NCI-H2081 (cell line): Measurements from ENCODE around the gene WWOX.

Experiments used
- DNase-seq, 2 experiments: peaks; one replicate each; lab custom pipeline; 2025; lab: John Stamatoyannopoulos, UW

Gene WWOX

DNA sequence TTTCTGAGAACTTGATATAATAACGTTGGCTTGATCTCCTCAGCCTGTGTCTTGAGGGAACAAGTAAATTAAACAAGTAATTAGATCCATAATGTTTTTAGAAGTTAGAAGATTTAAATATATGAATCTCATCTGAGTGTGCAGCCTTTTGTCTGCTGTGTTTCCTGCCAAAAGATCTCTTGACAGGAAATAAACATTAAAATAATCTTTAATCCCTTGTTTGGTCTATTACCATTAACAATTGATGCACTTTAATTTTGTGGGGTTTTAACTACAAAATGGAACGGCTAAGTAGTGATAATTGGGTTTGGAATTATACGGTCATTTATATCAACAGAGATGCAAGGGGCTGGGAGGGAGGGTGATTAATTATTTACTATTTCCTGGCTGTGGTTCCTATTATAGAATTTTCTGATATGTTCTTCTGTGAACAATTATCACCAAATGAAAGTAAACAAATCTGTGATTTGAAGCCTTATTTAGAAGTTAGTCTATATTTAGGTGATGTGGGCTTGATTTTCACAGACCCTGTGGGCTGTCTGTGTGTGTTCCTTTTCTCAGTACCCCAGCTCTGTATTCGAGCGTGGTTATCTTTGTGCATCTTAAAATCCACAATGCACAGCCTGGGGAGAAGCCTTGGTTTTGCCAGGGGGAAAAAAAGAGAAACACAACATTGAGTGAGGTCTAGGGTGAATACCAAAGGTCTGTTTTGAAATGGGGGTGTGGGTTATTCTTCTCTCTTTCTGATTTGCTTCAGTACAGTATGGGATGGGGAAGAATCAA lies 556.1 kb downstream of the WWOX start:
- no peak for DNase-seq

DNA sequence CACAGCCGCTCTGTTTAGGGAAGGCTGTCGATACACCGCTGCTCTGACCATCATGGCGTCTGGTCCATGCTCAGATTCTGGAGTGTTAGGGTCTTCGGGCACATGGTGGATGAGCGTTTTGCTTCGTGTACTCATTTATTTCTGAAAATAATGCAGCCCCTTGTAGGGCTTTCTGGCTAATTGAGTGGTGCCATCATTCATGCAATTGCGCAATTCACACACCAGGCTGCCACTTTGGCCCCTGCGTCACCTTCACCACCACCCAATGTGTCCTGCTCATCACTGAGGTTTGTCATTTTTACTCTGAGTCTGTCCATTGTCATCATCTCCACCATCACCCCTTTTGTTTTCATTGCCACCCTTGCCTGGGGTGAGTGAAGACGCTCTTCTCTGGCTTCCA lies 557.4 kb downstream of the WWOX start:
- no peak for DNase-seq

DNA sequence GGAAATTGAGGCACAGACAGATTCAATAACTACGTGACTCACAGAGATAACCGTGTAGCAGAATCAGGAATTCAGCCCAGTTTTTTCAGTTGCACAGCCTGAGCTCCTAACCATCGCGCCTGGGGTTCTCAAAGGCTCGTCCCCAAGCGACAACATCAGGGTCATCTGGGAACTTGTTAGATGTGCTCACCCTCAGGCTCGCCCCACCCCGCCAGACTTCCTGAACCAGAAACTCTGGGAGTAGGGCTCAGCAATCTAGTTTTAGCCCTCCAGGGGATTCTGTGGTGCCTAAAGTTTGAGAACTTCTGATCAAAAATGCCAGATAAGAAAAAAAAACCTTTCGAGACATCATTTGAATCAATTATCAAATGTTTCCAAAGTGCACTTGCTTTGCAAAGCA lies 559.8 kb downstream of the WWOX start:
- DNase-seq = no peak

DNA sequence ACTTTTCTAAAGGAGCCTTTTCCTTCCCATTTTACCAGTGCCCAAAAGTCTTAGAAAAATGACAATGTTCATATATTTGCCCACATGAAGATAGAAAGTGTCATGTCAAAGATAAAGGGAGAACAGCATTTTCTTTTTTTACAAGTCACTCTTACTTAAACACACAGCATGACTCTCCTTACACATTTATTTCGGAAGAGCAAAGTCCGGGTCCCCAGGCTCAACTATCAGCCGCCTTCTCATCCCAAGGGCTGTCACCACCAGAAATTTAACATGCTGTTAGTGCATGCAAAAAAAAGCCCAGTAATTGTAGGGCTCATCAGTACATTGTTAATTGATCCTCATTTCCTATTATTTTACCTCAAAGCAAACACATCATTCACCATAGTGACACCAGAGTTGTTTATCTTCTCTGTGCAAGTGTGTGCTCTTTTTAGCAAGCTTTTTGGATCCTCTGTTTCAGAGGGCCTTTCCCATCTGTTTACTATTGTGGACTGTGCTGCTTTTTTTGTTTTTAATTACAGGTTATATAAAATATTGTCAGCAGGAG lies 560.3 kb downstream of the WWOX start:
- DNase-seq = peak; percentile 75 to 95

DNA sequence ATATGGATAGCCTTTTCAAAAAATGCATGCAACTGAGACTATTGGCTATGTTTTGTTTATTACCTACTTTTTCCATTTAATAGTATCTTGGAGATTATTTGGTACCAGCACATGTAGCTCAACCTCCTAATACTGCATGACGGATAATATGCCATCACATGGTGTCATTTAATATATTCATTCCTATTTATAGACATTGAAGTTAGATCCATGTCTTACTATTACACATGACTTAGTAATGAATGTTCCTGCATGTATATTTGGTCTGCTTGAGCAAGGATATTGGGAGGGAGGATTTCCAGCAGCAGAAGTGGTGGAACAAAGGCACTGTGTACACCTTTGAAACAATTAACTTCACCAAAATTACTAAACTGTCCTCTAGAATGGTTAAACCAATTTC lies 561.3 kb downstream of the WWOX start:
- no peak for DNase-seq

DNA sequence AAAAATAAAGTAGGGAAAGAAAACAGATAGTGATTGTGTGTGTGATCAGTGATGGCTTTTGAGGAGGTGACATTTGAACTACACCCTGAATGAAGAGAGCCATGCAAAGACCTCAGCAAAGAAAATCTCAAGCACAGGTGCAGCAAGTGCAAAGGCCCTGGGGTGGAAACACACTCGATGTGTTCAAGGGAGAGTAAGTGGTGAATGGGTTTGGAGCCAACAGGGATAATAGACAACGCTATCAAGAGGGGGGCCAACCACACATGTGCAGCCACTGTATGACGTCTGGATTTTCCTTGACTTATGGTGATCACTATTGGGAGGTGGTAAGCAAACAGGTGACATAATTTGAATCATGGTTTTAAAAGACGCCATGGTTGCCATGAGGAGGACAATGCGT lies 564.2 kb downstream of the WWOX start:
- no peak for DNase-seq

DNA sequence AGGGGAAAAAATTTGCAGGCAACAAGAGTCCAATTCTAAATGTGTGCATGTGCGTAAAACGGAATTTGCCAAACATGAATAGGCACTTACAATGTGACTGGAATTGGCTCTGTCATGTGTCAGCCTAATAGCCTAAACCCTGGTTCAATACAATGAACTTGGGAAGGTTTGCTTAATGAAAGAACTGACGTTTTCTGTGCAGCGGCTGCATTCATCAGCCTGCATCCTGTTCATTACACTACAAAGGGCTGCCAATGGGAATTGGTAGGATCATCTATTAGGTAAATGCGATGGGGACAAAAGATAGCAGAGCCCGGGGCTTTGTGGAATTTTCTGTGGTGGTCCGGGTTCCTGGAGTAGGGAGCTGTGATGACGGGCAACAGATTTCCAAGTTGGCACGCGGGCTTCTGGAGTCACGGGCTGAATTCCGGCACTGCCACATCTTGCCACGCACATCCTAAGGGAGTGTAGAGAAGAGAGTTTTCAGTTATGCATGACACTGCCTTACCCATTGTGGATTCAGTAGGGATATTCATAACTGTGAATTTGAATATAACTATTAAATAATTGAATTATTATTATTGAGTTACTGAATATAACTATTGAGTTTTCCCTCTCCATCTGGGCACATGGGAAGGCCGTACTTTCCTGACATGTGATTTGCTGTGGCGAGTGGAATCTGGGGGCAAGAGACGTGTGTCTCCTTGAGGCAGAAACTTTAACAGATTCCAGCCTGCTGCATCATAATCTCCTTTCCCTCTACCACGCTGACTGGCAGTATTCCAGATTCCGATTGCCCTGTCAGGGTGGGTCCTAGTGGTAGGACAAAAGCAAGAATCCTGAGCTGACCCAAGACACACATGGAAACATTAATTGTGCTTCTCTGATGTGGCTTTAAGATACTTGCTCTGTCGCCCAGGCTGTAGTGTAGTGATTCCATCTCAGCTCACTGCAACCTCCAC lies 565.6 kb downstream of the WWOX start:
- DNase-seq = no peak

DNA sequence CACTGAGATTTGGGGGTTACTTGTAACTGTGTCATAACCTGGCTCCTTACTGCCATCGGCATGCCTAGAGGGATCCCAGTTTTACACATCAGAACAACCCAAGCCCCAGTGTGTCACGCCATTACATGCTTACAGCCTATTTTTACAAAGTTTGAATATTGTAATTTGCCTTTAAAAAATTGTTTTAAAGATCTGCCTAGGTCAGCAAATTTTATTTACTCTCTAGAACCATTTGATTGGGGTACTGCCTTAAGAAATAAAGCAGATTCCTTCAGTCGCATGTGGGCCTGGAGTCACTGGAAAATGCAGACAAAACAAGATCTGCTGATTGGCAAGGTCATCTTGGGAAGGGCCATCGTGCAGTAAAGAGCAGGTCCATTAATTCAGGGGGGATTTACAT lies 566.9 kb downstream of the WWOX start:
- no peak for DNase-seq

DNA sequence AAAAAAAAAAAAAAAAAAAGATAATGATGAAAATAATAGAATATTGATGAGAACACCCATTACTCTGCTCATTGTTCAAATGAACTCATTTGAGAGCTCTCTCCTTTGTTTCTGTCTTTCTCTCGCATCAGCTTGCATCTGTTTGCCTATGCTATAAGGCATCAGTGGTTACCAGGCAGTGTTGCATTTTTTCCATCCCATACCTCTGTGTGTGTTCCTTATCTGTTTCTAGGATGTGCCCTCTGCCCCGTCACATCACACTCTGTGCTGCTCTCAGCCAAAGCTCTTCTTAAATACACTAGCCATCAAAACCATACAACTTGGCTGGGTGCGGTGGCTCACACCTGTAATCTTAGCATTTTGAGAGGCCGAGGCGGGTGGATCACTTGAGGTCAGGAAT lies 568.2 kb downstream of the WWOX start:
- no peak for DNase-seq

DNA sequence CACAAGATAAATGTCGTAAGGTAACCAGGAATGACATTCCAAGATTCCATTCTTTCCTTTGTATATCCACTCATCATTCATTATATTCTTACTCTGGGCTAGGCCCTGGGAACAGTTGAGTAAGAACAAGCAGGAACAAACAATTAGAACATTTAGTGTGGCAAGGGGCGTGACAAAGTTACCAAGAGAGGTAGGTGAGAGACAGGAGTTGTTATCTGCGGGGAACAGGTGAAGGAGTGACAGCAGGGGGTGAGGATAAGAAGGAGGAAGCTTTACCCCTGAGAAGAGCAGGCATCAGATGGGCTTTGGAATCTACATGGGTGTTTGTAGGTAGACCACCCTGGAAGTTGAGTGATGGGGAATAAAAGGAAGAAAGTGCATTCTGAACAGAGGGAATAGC lies 568.9 kb downstream of the WWOX start:
- no peak for DNase-seq

DNA sequence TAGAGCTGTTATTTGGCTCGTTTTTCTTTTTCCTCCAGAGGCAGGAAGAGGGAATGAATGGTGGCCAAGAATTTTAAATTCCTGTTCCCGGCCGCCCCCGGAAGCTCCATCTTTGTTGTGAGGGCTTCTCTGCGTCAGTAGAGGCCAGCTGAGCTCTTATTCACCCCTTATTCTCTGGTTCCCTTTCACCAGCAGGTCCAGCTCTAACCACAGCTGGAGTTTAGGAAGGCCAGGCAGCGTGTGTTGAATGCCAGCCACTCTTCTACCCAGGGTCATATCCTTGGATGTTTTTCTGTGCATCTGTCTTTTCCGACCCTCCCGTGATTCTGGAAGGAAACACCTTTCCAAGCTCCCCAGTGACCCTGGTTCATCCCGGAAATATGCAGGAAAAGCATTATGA lies 570.5 kb downstream of the WWOX start:
- DNase-seq = no peak

DNA sequence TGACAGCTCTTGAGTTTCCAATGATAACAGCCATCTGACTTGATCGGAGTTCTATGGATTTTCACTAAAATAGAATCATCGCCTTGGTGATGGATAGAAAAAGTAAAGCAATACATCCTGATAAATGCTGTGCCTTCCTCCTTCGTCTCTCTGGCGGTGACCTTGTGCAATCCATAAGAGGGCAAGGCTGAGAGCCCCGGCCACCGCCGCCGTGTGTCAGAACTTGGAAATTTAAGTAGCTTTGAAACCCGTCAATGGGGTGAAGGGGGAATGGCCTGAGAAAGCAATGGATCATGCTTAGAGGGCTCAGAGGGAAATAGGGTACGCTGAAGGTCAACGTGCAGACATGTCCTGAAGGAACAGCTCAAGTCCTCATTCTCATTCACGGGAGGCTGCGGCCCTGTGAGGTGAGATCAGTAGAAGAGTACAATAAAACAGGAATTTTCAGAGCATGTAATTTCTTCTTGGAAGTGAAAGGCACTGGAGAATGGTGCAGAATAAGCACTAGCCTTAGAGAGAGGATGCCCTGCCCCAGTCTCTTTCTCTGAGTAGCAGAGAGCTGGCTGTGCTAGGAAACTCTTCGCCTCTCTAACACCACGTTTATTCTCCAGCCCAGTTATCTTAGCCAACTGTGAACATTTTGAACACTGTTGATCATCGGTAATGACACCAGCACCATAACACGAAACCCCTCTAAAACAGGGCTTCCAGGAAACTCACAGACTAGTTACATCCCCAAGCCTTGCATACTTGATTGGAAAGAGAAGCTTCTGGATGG lies 573.5 kb downstream of the WWOX start:
- no peak for DNase-seq

DNA sequence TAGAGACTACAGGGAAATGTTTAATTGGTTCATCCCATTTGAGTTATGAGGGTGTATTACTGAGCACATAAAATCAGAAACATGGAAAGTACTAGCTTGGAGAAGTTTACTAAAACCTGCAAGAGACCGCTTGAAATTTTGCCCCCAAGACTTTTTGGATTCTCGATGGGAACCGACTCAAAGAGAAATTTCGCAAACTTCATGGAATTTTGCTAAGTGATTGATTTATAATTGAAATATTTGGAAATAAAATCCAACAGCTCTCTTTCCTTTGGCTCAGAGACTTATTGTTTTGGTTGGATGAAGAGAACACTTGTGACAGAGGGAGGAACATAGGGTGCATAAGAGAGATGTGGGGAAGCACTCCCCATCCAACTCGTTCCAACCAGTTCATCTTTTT lies 574.4 kb downstream of the WWOX start:
- no peak for DNase-seq

DNA sequence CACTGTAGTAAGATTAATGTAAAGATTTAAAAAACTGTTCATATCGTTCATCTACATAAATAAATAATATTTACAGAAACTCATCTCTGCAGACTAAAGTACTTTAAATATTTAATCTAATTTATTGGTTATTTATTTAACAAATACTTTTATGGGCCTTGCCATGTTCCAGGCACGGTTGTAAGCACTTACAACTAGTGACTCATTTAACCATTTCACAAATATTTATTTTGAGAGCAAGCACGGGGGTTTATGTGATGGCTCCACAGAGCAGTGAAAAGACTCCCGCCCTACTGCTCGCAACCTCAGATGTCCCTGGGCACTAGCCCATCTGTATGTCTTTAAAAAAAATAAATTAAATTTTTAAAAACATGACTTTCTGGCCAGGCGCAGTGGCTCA lies 575.9 kb downstream of the WWOX start:
- DNase-seq = no peak

DNA sequence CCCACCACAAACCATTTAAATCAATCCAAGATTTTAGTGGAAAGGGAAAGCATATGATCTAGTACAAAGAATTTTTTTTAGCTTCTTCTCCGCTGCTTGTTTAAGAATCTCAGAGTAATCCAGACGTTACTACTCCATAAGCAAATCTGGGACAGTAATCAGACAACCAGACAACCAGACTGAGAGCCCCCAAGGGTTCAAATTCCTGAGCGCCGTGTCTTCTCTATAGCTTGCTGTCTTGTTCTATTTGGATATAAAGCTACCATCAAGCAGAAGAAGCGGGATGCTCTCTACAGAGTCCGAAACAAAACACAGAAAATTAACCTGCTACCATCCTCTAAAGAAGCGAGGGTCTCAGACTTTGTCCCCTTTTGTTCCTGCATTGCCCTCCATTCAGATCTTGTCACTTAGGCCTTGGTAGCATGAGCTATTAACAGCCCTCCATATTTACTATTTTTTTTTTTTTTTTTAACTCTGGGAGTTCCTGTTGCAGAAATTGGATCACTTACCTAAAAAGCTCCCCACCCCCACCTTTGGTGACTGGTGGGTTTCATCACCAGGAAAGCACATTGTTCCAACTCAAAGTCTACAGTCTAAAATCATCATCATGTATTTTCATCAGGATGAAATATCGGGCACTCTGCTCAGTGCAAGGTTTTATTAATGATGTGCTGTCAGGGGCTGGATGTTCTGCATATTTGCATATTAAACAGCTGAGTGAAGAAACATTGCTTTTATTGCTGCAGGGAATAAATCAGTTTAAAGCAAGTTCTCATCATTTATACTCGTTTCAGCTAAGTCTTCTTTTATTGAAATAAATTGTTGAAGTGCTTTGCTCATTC lies 576.7 kb downstream of the WWOX start:
- DNase-seq = no peak

DNA sequence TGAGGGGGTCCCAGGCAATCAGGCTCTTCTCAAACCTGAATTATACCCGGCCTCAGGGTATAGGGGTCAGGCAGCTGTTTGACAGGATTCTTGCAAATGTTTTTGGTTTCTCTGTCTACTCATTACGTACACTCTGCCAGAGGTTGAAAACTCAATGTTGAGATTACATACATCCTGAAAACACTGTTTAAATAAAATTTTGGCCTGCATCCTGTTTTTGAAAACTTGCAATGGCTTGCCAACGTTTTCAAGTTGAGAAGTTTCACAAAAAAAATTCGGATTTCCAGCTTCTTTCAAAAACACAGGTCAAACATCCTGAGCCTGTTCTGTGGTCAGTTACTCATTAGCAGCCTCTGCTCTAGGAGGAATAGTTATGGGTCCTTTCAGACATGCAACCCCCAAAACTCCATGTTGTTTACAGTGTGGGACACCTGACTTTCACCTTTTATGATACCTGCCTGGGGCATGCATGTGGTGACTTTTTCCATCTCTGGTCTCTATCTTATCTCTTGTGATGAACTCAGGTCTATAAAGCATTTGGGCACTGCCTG lies 577.8 kb downstream of the WWOX start:
- DNase-seq = no peak

DNA sequence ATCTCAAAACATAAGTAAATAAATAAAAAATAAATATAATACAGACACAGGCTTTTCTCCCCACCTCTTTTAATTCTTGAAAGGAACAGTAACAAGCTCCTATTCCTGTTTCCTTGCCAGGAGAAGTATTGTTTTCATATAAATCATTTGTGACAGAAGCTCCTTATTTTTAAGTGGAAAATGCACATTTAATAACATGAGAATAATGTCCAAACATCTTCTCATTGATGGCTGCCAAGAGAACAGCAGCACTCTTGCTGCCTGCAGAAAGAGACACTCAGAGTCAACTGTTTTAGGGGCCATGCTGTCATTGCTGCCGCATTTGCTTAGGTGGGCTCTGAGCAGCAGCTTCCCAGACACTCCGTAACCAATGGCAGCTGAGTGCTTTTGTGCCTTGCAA lies 580.1 kb downstream of the WWOX start:
- no peak for DNase-seq

DNA sequence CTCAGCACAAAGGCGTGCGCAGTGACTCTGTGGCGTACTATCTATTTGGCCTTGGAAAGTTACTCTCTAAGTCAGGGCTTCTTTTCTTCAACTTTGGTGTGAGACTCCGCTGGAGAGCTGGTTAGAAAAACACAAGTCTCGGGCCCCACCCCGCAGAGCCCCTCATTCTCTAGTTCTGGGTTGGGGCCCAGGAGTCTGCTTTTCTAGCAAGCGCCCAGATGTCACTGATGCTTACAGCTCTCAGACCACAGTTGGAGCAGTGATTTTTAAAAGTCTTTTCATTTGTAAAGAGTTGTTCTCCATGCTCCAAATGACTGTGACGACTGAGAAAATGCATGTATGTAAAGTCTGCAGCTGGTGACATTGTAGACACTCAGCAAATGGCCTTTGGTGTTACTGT lies 582.3 kb downstream of the WWOX start:
- no peak for DNase-seq

DNA sequence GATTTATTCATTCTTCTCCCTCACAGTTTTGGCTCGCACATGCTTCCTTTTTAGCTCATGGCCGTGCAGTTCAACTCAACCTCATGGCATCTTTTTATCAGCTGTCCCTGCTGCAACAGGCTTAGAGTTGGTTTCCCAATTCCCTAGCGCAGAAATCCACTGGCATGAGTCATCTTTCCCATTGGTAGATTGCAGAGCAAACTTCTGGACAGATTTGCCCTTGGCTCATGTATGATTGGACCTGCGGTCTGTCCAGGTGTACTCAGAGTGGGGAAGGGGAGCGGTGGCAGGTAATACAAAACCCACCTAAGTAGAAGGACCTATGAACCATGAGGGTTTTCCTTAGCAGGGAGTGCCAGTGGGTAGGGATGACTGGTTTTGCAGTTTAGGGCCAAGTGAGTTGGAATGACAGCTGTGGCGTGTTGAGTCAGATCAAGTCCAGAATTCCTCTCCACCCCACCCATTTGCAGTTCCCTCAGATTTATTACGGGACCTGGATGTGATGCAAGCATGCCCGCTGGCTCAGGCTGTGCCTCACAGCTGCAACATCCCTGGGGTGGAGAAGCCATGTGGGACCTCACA lies 584.7 kb downstream of the WWOX start:
- DNase-seq = no peak

DNA sequence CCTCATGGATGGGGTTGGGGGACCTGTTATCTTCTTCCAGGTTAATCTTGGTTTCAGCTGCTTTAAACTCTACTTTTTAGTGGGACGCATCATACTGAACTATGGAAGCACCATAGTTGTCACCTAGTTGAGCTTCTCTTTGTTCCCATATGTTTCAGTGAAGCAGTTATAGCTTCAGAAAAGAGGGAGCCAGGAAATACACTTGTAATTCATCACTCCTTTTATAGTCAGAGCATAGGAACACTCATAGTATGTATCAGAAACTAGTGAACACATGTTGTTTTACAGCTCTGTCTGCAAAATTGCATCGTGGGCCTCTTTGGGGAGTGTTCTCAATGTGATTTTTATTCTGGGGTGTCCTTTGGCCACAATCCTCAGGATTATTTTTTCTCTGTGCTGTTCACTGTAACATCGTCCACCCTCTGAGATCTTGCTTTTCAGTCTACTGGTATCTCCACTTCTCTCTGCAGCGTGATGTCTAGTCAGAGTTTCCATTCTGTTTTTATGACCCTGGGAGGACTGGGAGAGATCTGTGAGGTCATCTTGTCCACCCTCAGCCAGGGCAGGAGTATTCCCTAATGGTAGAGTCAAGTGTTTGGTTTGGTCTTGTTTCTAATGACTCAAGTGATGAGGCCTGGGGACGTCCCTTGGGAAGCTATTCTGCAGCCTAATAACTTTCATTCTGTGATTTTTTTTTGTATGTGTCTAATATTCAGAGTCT lies 585.4 kb downstream of the WWOX start:
- DNase-seq = no peak
